Fibroblast of skin of scalp (primary cell): ENCODE results near the gene KIAA0930.

Experiments used
- DNase-seq: peaks from one replicate; pipeline ENCODE4 v3.0.0-alpha.2; 2013

KIAA0930 gene

GRCh38 chr22:45216133-45217003 lies 24.3 kb downstream of the KIAA0930 start:
- peak; percentile 29 for DNase-seq

GRCh38 chr22:45212992-45213751 lies 27.5 kb downstream of the KIAA0930 start:
- DNase-seq, result peak; percentile 5

- DNase-seq, result peak; percentile 96
These were observed 28.4 kb downstream of the KIAA0930 start for GRCh38 chr22:45212306-45212709.

- DNase-seq, result no peak
These were observed 28.8 kb downstream of the KIAA0930 start for GRCh38 chr22:45211848-45212247.

GRCh38 chr22:45211435-45211834 lies 29.3 kb downstream of the KIAA0930 start:
- no peak for DNase-seq

GRCh38 chr22:45210991-45211390 lies 29.7 kb downstream of the KIAA0930 start:
- DNase-seq, result peak; percentile 84

GRCh38 chr22:45210577-45210976 lies 30.1 kb downstream of the KIAA0930 start:
- no peak for DNase-seq

- DNase-seq, result no peak
These were observed 30.5 kb downstream of the KIAA0930 start for GRCh38 chr22:45210174-45210573.

GRCh38 chr22:45208993-45209838 lies 31.5 kb downstream of the KIAA0930 start:
- peak; percentile 83 for DNase-seq

GRCh38 chr22:45208696-45208992 lies 32.0 kb downstream of the KIAA0930 start:
- no peak for DNase-seq

- DNase-seq, result peak; percentile 75
These were observed 32.6 kb downstream of the KIAA0930 start for GRCh38 chr22:45207981-45208664.

GRCh38 chr22:45207533-45207932 lies 33.2 kb downstream of the KIAA0930 start:
- DNase-seq, result no peak

- DNase-seq, result no peak
These were observed 34.5 kb downstream of the KIAA0930 start for GRCh38 chr22:45206233-45206632.

GRCh38 chr22:45205276-45205925 lies 35.3 kb downstream of the KIAA0930 start:
- DNase-seq, result no peak

GRCh38 chr22:45204819-45205218 lies 35.9 kb downstream of the KIAA0930 start:
- no peak for DNase-seq

- no peak for DNase-seq
These were observed 36.5 kb downstream of the KIAA0930 start for GRCh38 chr22:45204241-45204640.

- DNase-seq, result no peak
These were observed 37.3 kb downstream of the KIAA0930 start for GRCh38 chr22:45203150-45203951.

GRCh38 chr22:45202333-45203149 lies 38.2 kb downstream of the KIAA0930 start:
- DNase-seq, result no peak

- DNase-seq, result peak; percentile 86
These were observed 38.9 kb downstream of the KIAA0930 start for GRCh38 chr22:45201678-45202332.
